HL-60 (cell line): ENCODE data around the gene ARSD.

ENCODE experiments used
- CTCF ChIP-seq: IDR thresholded peaks from one replicate; pipeline ENCODE4 v1.5.1; 2011; ENCODE audit warnings: low read length, control low read depth, inconsistent platforms; ENCODE audit not compliant: insufficient read depth
- GABPA ChIP-seq: IDR thresholded peaks from 2 replicates; pipeline ENCODE4 v1.6.1; 2012; ENCODE audit warnings: low read depth
- POLR2AphosphoS5 ChIP-seq: IDR thresholded peaks from 2 replicates; pipeline ENCODE4 v1.6.1; 2012; ENCODE audit warnings: low read depth
- TF ChIP-seq, protein P1 (sequence below): IDR thresholded peaks from 2 replicates; pipeline ENCODE4 v1.6.1; 2012; ENCODE audit warnings: low read depth; ENCODE audit not compliant: insufficient replicate concordance

- no peak for TF ChIP-seq CTCF
- TF ChIP-seq GABPA = no peak
- TF ChIP-seq POLR2AphosphoS5 = no peak
- TF ChIP-seq, protein P1, sequence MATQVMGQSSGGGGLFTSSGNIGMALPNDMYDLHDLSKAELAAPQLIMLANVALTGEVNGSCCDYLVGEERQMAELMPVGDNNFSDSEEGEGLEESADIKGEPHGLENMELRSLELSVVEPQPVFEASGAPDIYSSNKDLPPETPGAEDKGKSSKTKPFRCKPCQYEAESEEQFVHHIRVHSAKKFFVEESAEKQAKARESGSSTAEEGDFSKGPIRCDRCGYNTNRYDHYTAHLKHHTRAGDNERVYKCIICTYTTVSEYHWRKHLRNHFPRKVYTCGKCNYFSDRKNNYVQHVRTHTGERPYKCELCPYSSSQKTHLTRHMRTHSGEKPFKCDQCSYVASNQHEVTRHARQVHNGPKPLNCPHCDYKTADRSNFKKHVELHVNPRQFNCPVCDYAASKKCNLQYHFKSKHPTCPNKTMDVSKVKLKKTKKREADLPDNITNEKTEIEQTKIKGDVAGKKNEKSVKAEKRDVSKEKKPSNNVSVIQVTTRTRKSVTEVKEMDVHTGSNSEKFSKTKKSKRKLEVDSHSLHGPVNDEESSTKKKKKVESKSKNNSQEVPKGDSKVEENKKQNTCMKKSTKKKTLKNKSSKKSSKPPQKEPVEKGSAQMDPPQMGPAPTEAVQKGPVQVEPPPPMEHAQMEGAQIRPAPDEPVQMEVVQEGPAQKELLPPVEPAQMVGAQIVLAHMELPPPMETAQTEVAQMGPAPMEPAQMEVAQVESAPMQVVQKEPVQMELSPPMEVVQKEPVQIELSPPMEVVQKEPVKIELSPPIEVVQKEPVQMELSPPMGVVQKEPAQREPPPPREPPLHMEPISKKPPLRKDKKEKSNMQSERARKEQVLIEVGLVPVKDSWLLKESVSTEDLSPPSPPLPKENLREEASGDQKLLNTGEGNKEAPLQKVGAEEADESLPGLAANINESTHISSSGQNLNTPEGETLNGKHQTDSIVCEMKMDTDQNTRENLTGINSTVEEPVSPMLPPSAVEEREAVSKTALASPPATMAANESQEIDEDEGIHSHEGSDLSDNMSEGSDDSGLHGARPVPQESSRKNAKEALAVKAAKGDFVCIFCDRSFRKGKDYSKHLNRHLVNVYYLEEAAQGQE = no peak
Observed at GRCh38 chrX:2878563-2878962, 50.6 kb downstream of the ARSD start.
